Neural progenitor cell (in vitro differentiated cells): ENCODE measurements around the gene LINS1.

Experiments
- EZH2 ChIP-seq: fragments of 200-600 bp; sonication (generic); IDR thresholded peaks from 2 replicates; pipeline ENCODE4 v1.6.1; 2017; ENCODE audit warnings: antibody characterized with exemption, mild to moderate bottlenecking, moderate library complexity
- EZH2phosphoT487 ChIP-seq: fragments of 200-600 bp; sonication (generic); IDR thresholded peaks from 2 replicates; pipeline ENCODE4 v1.6.1; 2017; ENCODE audit warnings: antibody characterized with exemption
- TF ChIP-seq, protein P1 (sequence below): fragments of 200-600 bp; sonication (generic); IDR thresholded peaks from 2 replicates; pipeline ENCODE4 v1.5.1; 2017; ENCODE audit warnings: antibody characterized with exemption, mild to moderate bottlenecking

DNA sequence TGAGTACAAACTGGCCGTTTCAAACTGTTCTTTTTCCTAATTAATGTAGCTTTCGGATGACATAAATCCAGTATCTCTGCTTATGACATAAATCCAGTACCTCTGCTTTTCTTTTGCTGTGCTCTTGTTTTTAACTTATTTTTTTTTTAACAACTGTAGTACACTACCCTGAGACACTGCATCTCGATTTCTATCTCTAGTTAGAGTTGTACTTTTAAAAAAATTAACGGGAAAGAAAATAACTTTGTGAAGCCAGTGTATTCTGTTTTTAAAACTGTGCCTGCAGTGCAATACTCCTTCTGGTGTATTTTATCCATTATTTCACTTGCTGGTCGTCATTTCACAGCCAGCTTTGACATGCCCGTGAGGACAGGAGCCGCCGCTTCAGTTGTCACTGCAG is 47.0 kb upstream of the LINS1 start:
- TF ChIP-seq, protein P1, sequence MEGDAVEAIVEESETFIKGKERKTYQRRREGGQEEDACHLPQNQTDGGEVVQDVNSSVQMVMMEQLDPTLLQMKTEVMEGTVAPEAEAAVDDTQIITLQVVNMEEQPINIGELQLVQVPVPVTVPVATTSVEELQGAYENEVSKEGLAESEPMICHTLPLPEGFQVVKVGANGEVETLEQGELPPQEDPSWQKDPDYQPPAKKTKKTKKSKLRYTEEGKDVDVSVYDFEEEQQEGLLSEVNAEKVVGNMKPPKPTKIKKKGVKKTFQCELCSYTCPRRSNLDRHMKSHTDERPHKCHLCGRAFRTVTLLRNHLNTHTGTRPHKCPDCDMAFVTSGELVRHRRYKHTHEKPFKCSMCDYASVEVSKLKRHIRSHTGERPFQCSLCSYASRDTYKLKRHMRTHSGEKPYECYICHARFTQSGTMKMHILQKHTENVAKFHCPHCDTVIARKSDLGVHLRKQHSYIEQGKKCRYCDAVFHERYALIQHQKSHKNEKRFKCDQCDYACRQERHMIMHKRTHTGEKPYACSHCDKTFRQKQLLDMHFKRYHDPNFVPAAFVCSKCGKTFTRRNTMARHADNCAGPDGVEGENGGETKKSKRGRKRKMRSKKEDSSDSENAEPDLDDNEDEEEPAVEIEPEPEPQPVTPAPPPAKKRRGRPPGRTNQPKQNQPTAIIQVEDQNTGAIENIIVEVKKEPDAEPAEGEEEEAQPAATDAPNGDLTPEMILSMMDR: no peak
- no peak for TF ChIP-seq EZH2
- TF ChIP-seq EZH2phosphoT487: no peak
